ENCODE results near the gene NTM.
"Not testable (repeated sequence)": the region's sequence is repeated elsewhere in the genome, so short reads cannot be mapped to it uniquely, and the experiment has no call there.

The NTM gene

DNA sequence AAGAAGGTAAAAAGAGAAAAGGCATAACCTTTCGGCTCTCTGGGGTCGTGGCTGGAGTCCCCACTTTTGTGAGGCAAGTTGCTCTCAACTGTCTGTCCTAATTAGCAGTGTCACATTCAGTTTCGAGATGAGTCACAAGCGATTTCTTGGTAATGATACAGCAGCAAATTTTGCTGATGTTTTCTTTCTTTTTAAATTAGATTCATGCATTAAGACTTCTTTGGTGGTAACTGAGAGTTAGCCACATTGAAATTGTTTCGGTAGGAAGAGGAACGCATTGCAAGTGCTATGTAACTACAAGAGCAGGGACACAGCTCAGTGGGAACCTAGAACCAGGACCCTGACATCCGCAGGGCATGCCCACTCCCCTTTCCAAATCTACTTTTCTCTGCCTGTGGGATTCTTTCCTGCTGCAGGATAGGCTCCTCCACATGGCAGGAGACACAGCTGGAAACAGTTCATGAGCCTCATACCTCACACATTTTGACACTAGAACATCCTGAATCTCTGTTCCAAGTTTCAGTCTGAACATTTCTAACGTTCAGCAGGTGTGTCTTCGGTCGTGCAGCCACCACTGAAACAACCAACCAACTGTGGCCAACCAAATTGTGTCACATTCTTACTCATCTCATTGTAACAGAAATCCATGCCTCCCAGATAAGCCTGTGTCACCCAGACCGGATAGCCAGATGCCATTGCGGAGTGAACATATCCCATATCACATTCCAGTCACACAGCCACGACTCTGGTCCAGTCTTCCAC lies 987.6 kb downstream of the NTM start:
- DNase-seq (ENCODE audit: low spot score in 2 of 2): no peak

DNA sequence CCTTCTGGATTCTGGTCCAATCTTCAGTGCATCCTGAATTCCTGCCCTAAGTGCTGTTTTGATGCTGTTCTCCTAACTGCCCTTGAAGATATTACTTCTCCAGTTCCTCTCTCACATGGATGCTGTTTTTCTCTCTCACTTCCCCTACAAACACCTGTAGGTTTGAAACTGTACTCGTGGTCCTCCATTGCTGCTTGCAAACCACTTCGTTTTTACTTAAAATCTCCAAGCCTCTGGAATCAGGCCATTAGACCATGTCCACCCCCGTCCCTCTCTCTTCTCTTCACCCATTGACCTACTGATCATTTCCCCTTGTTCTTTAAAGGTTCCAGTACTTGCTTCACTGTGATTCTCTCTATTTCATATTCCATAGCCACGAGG lies 988.1 kb downstream of the NTM start:
- no peaks in the 10 kb centered on the region for H3K27me3 Mint-ChIP-seq
- ATAC-seq (replicated peaks; ENCODE audit: extremely low read depth, poor library complexity, severe bottlenecking): no peak
- H3K4me1 Mint-ChIP-seq: peaks cover 14% of the 10 kb centered on the region
- peak overlapping the region; percentile 3 for H3K27ac Mint-ChIP-seq (ENCODE audit: low read depth)
- DNase-seq (ENCODE audit: low spot score in 2 of 2): no peak
- no peaks in the 10 kb centered on the region for H3K36me3 Mint-ChIP-seq (ENCODE audit: insufficient read depth)
- peak overlapping the region; percentile 12 for H3K4me3 Mint-ChIP-seq
- peaks cover 12% of the 10 kb centered on the region for H3K9me3 Mint-ChIP-seq

More for the DNA sequence above, 987.6 kb downstream of the NTM start:
- no peak for ATAC-seq (replicated peaks; ENCODE audit: extremely low read depth, poor library complexity, severe bottlenecking)
- Mint-ChIP-seq H3K4me1 (peaks cover 14% of the 10 kb centered on the region), H3K4me3 (peak overlapping the region; percentile 21), H3K27ac (ENCODE audit: low read depth) (peak overlapping the region; percentile 3), H3K9me3 (peaks cover 6% of the 10 kb centered on the region), H3K27me3 (no peaks in the 10 kb centered on the region), H3K36me3 (ENCODE audit: insufficient read depth) (no peaks in the 10 kb centered on the region)

DNA sequence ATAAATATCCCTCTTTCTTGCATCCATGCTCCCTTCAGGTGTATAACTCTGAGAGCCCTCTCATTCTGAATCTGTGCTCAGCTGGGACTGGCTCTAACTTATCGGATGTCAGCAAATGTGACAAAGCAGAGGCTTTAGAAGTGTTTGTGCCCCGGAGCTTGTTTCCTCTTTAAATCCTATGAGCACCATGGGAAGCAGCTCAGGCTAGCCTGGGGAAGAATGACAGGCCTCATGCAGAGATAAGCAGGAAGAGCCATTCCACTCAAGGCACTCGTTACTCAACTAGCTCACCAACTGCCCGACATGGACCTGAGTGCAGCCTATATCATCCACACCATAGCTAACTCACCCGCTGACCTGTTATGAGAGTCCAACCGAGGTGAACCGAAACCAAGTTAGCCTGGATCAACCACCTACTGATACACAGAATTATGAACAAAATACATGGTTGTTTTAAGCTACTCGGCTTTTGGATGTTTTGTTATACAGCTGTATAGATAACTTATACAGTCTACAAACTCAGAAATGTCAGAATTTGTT lies 990.7 kb downstream of the NTM start:
- H3K27me3 Mint-ChIP-seq: no peaks in the 10 kb centered on the region
- DNase-seq (ENCODE audit: low spot score in 2 of 2): no peak
- H3K9me3 Mint-ChIP-seq: peaks cover 16% of the 10 kb centered on the region
- H3K27ac Mint-ChIP-seq (ENCODE audit: low read depth): no peak overlapping the region
- no peaks in the 10 kb centered on the region for H3K36me3 Mint-ChIP-seq (ENCODE audit: insufficient read depth)
- H3K4me3 Mint-ChIP-seq: no peak overlapping the region
- no peak for ATAC-seq (replicated peaks; ENCODE audit: extremely low read depth, poor library complexity, severe bottlenecking)
- peaks cover 14% of the 10 kb centered on the region for H3K4me1 Mint-ChIP-seq

DNA sequence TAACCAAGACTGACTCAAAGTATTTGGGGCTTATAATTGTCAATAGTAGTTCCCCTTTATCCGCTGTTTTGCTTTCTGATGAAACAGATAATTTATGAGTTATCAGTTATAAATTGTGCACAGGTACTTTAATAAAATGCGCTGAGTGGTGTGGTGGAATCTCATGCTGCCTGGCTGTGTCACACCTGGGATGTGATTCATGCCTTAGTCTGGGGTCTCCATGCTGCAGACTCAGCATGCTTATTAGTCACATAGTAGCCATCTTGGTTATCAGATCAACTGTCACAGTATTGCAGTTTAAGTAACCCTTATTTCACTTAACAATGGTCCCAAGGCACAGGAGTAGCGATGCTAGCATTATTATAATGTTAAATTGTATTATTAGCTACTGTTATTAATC lies 995.2 kb downstream of the NTM start:
- Mint-ChIP-seq H3K27ac (ENCODE audit: low read depth) (no peak overlapping the region), H3K4me3 (no peak overlapping the region), H3K9me3 (peaks cover 11% of the 10 kb centered on the region), H3K27me3 (no peaks in the 10 kb centered on the region), H3K4me1 (no peaks in the 10 kb centered on the region), H3K36me3 (ENCODE audit: insufficient read depth) (no peaks in the 10 kb centered on the region)
- DNase-seq (ENCODE audit: low spot score in 2 of 2) (no peak), ATAC-seq (replicated peaks; ENCODE audit: extremely low read depth, poor library complexity, severe bottlenecking) (no peak)

DNA sequence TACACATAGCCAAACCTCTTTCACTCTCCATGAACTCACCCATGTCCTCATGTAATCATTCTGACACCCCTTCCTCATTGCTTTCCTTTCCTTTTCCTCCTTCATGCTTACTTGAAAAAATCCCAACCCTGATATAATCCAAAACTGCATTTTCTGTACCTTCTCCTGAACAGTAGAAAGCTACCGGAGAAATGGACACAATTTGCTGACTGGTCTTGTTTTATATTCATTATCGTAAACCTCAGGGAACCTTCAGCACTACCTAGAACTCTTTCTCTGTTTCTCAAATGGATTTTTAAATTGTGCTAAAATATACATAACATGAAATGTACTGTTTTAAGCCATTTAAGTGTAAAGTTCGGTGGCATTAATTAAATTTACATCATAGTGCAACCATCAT lies 996.9 kb downstream of the NTM start:
- Mint-ChIP-seq H3K9me3 (peaks cover 11% of the 10 kb centered on the region), H3K36me3 (ENCODE audit: insufficient read depth) (no peaks in the 10 kb centered on the region), H3K4me3 (no peak overlapping the region), H3K27ac (ENCODE audit: low read depth) (no peak overlapping the region), H3K4me1 (no peaks in the 10 kb centered on the region), H3K27me3 (no peaks in the 10 kb centered on the region)
- ATAC-seq (replicated peaks; ENCODE audit: extremely low read depth, poor library complexity, severe bottlenecking) (no peak), DNase-seq (ENCODE audit: low spot score in 2 of 2) (no peak)

DNA sequence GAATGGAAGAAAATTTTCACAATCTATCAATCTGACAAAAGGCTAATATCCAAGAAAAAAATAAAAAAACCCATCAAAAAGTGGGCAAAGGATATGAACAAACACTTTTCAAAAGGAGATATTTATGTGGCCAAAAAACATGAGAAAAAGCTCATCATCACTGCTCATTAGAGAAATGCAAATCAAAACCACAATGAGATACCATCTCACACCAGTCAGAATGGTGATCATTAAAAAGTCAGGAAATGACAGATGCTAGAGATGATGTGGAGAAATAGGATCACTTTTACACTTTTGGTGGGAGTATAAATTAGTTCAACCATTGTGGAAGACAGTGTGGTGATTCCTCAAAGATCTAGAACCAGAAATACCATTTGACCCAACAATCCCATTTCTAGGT lies 999.7 kb downstream of the NTM start:
- not testable (repeated sequence) for H3K4me1 Mint-ChIP-seq; H3K27me3 Mint-ChIP-seq; H3K27ac Mint-ChIP-seq (ENCODE audit: low read depth); DNase-seq (ENCODE audit: low spot score in 2 of 2); H3K4me3 Mint-ChIP-seq; H3K9me3 Mint-ChIP-seq; ATAC-seq (replicated peaks; ENCODE audit: extremely low read depth, poor library complexity, severe bottlenecking); H3K36me3 Mint-ChIP-seq (ENCODE audit: insufficient read depth)

DNA sequence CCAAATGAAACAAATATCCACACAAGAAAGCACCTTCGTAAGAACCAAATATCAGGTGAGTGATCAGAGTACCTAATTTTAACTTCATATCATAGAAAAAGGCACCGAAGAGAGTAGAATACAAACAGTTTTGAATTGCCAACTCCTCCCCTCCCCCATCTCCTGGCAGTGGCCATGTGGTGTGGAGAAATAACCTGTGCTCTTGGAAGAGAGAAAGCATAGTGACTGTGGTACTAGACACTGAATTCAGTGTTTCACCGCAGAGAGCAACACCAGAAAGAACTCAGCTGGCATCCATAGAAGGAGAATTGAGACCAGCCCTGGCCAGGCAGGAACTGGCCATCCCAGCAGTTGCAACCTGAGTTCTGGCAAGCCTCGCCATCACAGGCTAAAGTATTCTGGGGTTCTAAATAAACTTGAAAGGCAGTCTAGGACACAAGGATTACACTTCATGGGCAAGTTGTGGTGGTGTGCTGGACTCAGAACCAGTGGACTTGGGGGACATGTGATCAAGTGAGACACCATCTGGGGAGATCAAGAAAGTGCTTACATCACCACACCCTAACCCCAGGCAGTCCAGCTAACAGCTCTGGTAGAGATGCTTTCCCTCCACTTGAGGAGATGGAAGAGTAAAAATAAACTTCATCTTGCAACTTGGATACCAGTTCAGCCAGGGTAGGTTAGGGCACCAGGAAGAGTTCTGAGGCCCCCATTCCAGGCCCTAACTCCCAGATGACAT lies 1003.2 kb downstream of the NTM start:
- Mint-ChIP-seq H3K27ac (ENCODE audit: low read depth) (no peak overlapping the region), H3K4me1 (no peaks in the 10 kb centered on the region), H3K9me3 (peaks cover 9% of the 10 kb centered on the region), H3K27me3 (no peaks in the 10 kb centered on the region), H3K4me3 (no peak overlapping the region), H3K36me3 (ENCODE audit: insufficient read depth) (no peaks in the 10 kb centered on the region)
- DNase-seq (ENCODE audit: low spot score in 2 of 2) (no peak), ATAC-seq (replicated peaks; ENCODE audit: extremely low read depth, poor library complexity, severe bottlenecking) (no peak)

DNA sequence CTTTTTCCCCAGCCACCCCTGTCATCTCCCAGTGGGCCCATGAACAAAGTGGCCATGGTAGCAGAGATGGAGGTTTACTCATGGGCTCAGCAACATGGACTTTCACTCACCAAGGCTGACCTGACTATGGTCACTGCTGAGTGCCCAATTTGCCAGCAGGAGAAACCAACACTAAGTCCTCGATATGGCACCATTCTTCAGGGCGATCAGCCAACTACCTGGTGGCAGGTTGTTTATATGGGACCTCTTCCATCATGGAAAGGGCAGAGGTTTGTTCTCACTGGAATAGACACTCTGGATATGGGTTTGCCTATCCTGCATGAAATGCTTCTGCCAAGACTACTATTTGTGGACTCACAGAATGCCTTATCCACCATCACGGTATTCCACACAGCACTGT lies 1009.1 kb downstream of the NTM start:
- ATAC-seq (replicated peaks; ENCODE audit: extremely low read depth, poor library complexity, severe bottlenecking): no peak
- H3K27me3 Mint-ChIP-seq: no peaks in the 10 kb centered on the region
- H3K27ac Mint-ChIP-seq (ENCODE audit: low read depth): no peak overlapping the region
- no peak for DNase-seq (ENCODE audit: low spot score in 2 of 2)
- H3K9me3 Mint-ChIP-seq: peaks cover 10% of the 10 kb centered on the region
- H3K36me3 Mint-ChIP-seq (ENCODE audit: insufficient read depth): no peaks in the 10 kb centered on the region
- H3K4me3 Mint-ChIP-seq: no peak overlapping the region
- H3K4me1 Mint-ChIP-seq: no peaks in the 10 kb centered on the region

Measured in central memory CD8-positive, alpha-beta T cell (primary cell).